ENCODE results near the gene KIF1C. TPM values are rescaled to one million over a fixed set of nuclear protein-coding genes. Genes with fewer than 3 reads are reported as not detected.
"Not testable (repeated sequence)": the region's sequence is repeated elsewhere in the genome, so short reads cannot be mapped to it uniquely, and the experiment has no call there.

The KIF1C gene
- total and polyA plus RNA-seq, 4 donors = 89.0 to 371 (median 211) TPM

GRCh38 chr17:5027299-5027698 is 29.5 kb downstream of the KIF1C start:
- ATAC-seq (ENCODE audit: low FRiP score) = no peak
- H3K4me3 ChIP-seq (ENCODE audit: low read length in 2 of 2) = no peak overlapping the region
- 83 to 90% methylated on average over 6 of the region's 6 CpGs for WGBS, 2 donors
- H3K4me1 ChIP-seq (ENCODE audit: control insufficient read depth in 1 of 2, insufficient read depth in 2 of 2, low read length in 2 of 2) = no peaks in the 10 kb centered on the region
- H3K27me3 ChIP-seq (ENCODE audit: control insufficient read depth in 1 of 2, insufficient read depth in 2 of 2, low read length in 1 of 2) = no peaks in the 10 kb centered on the region
- no peak overlapping the region for H3K27ac ChIP-seq (ENCODE audit: low read depth in 1 of 2, low read length in 2 of 2)
- no peaks in the 10 kb centered on the region for H3K9me3 ChIP-seq (ENCODE audit: control insufficient read depth, low read length)
- DNase-seq = no peak
- peaks cover 0 to 4% of the 10 kb centered on the region in 2 donors for H3K36me3 ChIP-seq (ENCODE audit: control insufficient read depth in 1 of 2, insufficient read depth in 2 of 2, low read length in 1 of 2)
- intact Hi-C loops (cut with DNase I) = no loop called here

DNA sequence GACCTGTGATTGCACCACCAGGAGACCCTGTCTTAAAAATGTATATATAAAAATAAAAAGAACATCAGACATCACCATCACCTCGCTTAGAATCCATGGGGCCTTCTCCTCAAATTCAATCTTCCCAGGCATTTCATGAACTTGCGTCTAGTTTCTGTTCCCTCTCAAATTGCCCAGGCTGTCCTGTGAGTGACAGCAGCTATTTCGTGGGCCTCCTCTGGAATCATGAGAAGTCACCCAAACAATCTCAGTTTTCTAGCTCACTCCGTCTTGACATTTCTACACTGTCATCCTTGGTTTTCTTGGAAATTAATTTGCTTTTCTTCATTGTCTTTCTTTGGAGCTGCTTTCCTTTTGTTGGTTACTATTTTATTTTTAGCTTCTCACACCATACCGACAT is 30.2 kb downstream of the KIF1C start:
- H3K27ac ChIP-seq (ENCODE audit: low read depth in 1 of 2, low read length in 2 of 2) = no peak overlapping the region
- ATAC-seq (ENCODE audit: low FRiP score) (no peak), DNase-seq (no peak)
- H3K9me3 ChIP-seq (ENCODE audit: control insufficient read depth, low read length) = no peaks in the 10 kb centered on the region
- no peak overlapping the region for H3K4me3 ChIP-seq (ENCODE audit: low read length in 2 of 2)
- H3K27me3 ChIP-seq (ENCODE audit: control insufficient read depth in 1 of 2, insufficient read depth in 2 of 2, low read length in 1 of 2) = no peaks in the 10 kb centered on the region
- no peaks in the 10 kb centered on the region for H3K4me1 ChIP-seq (ENCODE audit: control insufficient read depth in 1 of 2, insufficient read depth in 2 of 2, low read length in 2 of 2)
- WGBS, 2 donors = 51 to 56% methylated on average over 5 of the region's 5 CpGs
- intact Hi-C loops (cut with DNase I) = no loop called here
- peaks cover 0 to 4% of the 10 kb centered on the region in 2 donors for H3K36me3 ChIP-seq (ENCODE audit: control insufficient read depth in 1 of 2, insufficient read depth in 2 of 2, low read length in 1 of 2)

DNA sequence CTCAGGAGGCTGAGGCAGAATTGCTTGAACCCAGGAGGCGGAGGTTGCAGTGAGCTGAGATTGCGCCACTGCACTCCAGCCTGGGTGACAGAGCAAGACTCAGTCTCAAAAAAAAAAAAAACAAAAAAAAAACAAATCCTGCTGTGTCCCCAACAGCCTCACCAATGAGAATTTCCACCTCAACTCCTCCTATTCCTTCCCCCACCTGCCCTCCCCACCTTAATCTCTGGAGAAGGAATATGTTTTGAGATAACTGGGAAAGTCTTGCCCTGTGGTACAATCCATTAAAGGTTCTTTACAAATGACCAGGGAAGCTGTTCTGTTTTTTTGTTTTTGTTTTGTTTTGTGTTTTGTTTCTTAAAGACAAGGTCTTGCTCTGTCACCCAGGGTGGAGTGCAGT is 32.4 kb downstream of the KIF1C start:
- H3K27ac ChIP-seq (ENCODE audit: low read depth in 1 of 2, low read length in 2 of 2); H3K4me3 ChIP-seq (ENCODE audit: low read length in 2 of 2); H3K27me3 ChIP-seq (ENCODE audit: control insufficient read depth in 1 of 2, insufficient read depth in 2 of 2, low read length in 1 of 2); intact Hi-C loops (cut with DNase I); H3K4me1 ChIP-seq (ENCODE audit: control insufficient read depth in 1 of 2, insufficient read depth in 2 of 2, low read length in 2 of 2); H3K36me3 ChIP-seq (ENCODE audit: control insufficient read depth in 1 of 2, insufficient read depth in 2 of 2, low read length in 1 of 2); ATAC-seq (ENCODE audit: low FRiP score); H3K9me3 ChIP-seq (ENCODE audit: control insufficient read depth, low read length); DNase-seq: not testable (repeated sequence)
- WGBS, 2 donors = 80 to 90% methylated on average over 2 of the region's 2 CpGs

- Histone ChIP-seq H3K27ac (ENCODE audit: low read depth in 1 of 2, low read length in 2 of 2) (no peak overlapping the region), H3K9me3 (ENCODE audit: control insufficient read depth, low read length) (no peaks in the 10 kb centered on the region), H3K36me3 (ENCODE audit: control insufficient read depth in 1 of 2, insufficient read depth in 2 of 2, low read length in 1 of 2) (no peaks in the 10 kb centered on the region), H3K4me1 (ENCODE audit: control insufficient read depth in 1 of 2, insufficient read depth in 2 of 2, low read length in 2 of 2) (no peaks in the 10 kb centered on the region), H3K4me3 (ENCODE audit: low read length in 2 of 2) (peak overlapping the region; percentile 54 to 75), H3K27me3 (ENCODE audit: control insufficient read depth in 1 of 2, insufficient read depth in 2 of 2, low read length in 1 of 2) (no peaks in the 10 kb centered on the region)
- intact Hi-C loops (cut with DNase I) = no loop called here
- peak; percentile 91 to 92 for DNase-seq
- ATAC-seq (ENCODE audit: low FRiP score) = peak; percentile 81
- 4% methylated on average over 40 to 48 of the region's 48 CpGs for WGBS, 2 donors
Observed at GRCh38 chr17:5031365-5032082, 33.8 kb downstream of the KIF1C start.

GRCh38 chr17:5032865-5033264 is 35.1 kb downstream of the KIF1C start:
- Histone ChIP-seq H3K4me3 (ENCODE audit: low read length in 2 of 2) (no peak overlapping the region), H3K36me3 (ENCODE audit: control insufficient read depth in 1 of 2, insufficient read depth in 2 of 2, low read length in 1 of 2) (no peaks in the 10 kb centered on the region), H3K9me3 (ENCODE audit: control insufficient read depth, low read length) (no peaks in the 10 kb centered on the region), H3K27me3 (ENCODE audit: control insufficient read depth in 1 of 2, insufficient read depth in 2 of 2, low read length in 1 of 2) (no peaks in the 10 kb centered on the region), H3K27ac (ENCODE audit: low read depth in 1 of 2, low read length in 2 of 2) (no peak overlapping the region), H3K4me1 (ENCODE audit: control insufficient read depth in 1 of 2, insufficient read depth in 2 of 2, low read length in 2 of 2) (no peaks in the 10 kb centered on the region)
- intact Hi-C loops (cut with DNase I) = no loop called here
- no peak for ATAC-seq (ENCODE audit: low FRiP score)
- 88 to 89% methylated on average over 6 of the region's 6 CpGs for WGBS, 2 donors
- DNase-seq = no peak

- no peaks in the 10 kb centered on the region for H3K27me3 ChIP-seq (ENCODE audit: control insufficient read depth in 1 of 2, insufficient read depth in 2 of 2, low read length in 1 of 2)
- no peaks in the 10 kb centered on the region for H3K9me3 ChIP-seq (ENCODE audit: control insufficient read depth, low read length)
- 84 to 92% methylated on average over 13 of the region's 13 CpGs for WGBS, 2 donors
- intact Hi-C loops (cut with DNase I) = no loop called here
- no peak for DNase-seq
- H3K4me3 ChIP-seq (ENCODE audit: low read length in 2 of 2) = no peak overlapping the region
- no peak for ATAC-seq (ENCODE audit: low FRiP score)
- H3K36me3 ChIP-seq (ENCODE audit: control insufficient read depth in 1 of 2, insufficient read depth in 2 of 2, low read length in 1 of 2) = no peaks in the 10 kb centered on the region
- H3K27ac ChIP-seq (ENCODE audit: low read depth in 1 of 2, low read length in 2 of 2) = no peak overlapping the region
- no peaks in the 10 kb centered on the region for H3K4me1 ChIP-seq (ENCODE audit: control insufficient read depth in 1 of 2, insufficient read depth in 2 of 2, low read length in 2 of 2)
Observed at GRCh38 chr17:5033352-5034015, 35.7 kb downstream of the KIF1C start.

DNA sequence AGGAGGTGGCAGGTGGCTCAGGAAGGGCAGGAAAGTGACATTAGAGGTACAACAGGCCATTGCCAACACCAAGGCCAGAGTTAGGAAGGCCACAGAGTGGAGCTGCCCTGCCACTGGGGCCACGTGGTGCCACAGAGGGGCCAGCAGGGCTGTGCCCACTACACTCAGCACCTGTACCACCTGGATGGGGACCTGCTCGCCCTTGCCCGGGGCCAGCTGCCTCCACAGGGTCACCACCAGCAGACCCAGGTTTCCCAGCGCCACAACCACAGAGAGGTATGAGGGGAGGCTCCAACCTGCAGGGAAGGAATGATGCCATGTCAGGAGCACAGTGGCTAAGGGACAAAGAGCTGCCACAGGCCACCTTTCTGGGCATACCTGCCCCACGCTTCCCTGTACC is 36.3 kb downstream of the KIF1C start:
- ATAC-seq (ENCODE audit: low FRiP score) (no peak), DNase-seq (no peak)
- 90 to 96% methylated on average over 4 to 5 of the region's 5 CpGs for WGBS, 2 donors
- intact Hi-C loops (cut with DNase I) = no loop called here
- Histone ChIP-seq H3K4me3 (ENCODE audit: low read length in 2 of 2) (no peak overlapping the region), H3K27ac (ENCODE audit: low read depth in 1 of 2, low read length in 2 of 2) (no peak overlapping the region), H3K9me3 (ENCODE audit: control insufficient read depth, low read length) (no peaks in the 10 kb centered on the region), H3K36me3 (ENCODE audit: control insufficient read depth in 1 of 2, insufficient read depth in 2 of 2, low read length in 1 of 2) (no peaks in the 10 kb centered on the region), H3K27me3 (ENCODE audit: control insufficient read depth in 1 of 2, insufficient read depth in 2 of 2, low read length in 1 of 2) (no peaks in the 10 kb centered on the region), H3K4me1 (ENCODE audit: control insufficient read depth in 1 of 2, insufficient read depth in 2 of 2, low read length in 2 of 2) (no peaks in the 10 kb centered on the region)

- 75 to 79% methylated on average over 14 of the region's 14 CpGs for WGBS, 2 donors
Observed at GRCh38 chr17:5034651-5035050, 36.9 kb downstream of the KIF1C start.

GRCh38 chr17:5035315-5035714 is 37.6 kb downstream of the KIF1C start, which contains the start of gene SLC52A1:
SLC52A1 (minus strand) TSS chr17:5035426; CDS start chr17:5034606, 820 bp downstream.
- H3K4me1 ChIP-seq (ENCODE audit: control insufficient read depth in 1 of 2, insufficient read depth in 2 of 2, low read length in 2 of 2) = no peaks in the 10 kb centered on the region
- no peaks in the 10 kb centered on the region for H3K36me3 ChIP-seq (ENCODE audit: control insufficient read depth in 1 of 2, insufficient read depth in 2 of 2, low read length in 1 of 2)
- H3K27me3 ChIP-seq (ENCODE audit: control insufficient read depth in 1 of 2, insufficient read depth in 2 of 2, low read length in 1 of 2) = no peaks in the 10 kb centered on the region
- H3K9me3 ChIP-seq (ENCODE audit: control insufficient read depth, low read length) = no peaks in the 10 kb centered on the region
- no peak for ATAC-seq (ENCODE audit: low FRiP score)
- intact Hi-C loops (cut with DNase I) = no loop called here
- DNase-seq = no peak
- WGBS, 2 donors = 5 to 8% methylated on average over 24 of the region's 24 CpGs
- H3K27ac ChIP-seq (ENCODE audit: low read depth in 1 of 2, low read length in 2 of 2) = no peak within 1 kb of the TSS
- H3K4me3 ChIP-seq (ENCODE audit: low read length in 2 of 2) = no peak within 1 kb of the TSS

More at GRCh38 chr17:5034651-5035050, 36.9 kb downstream of the KIF1C start:
- H3K4me3 ChIP-seq (ENCODE audit: low read length in 2 of 2) = no peak overlapping the region
- H3K27me3 ChIP-seq (ENCODE audit: control insufficient read depth in 1 of 2, insufficient read depth in 2 of 2, low read length in 1 of 2) = no peaks in the 10 kb centered on the region
- no peaks in the 10 kb centered on the region for H3K36me3 ChIP-seq (ENCODE audit: control insufficient read depth in 1 of 2, insufficient read depth in 2 of 2, low read length in 1 of 2)
- H3K4me1 ChIP-seq (ENCODE audit: control insufficient read depth in 1 of 2, insufficient read depth in 2 of 2, low read length in 2 of 2) = no peaks in the 10 kb centered on the region
- ATAC-seq (ENCODE audit: low FRiP score) = no peak
- intact Hi-C loops (cut with DNase I) = no loop called here
- no peaks in the 10 kb centered on the region for H3K9me3 ChIP-seq (ENCODE audit: control insufficient read depth, low read length)
- DNase-seq = no peak
- no peak overlapping the region for H3K27ac ChIP-seq (ENCODE audit: low read depth in 1 of 2, low read length in 2 of 2)

All from aorta (tissue), 5 donors.